ENCODE data around the gene CHAD.

DNA sequence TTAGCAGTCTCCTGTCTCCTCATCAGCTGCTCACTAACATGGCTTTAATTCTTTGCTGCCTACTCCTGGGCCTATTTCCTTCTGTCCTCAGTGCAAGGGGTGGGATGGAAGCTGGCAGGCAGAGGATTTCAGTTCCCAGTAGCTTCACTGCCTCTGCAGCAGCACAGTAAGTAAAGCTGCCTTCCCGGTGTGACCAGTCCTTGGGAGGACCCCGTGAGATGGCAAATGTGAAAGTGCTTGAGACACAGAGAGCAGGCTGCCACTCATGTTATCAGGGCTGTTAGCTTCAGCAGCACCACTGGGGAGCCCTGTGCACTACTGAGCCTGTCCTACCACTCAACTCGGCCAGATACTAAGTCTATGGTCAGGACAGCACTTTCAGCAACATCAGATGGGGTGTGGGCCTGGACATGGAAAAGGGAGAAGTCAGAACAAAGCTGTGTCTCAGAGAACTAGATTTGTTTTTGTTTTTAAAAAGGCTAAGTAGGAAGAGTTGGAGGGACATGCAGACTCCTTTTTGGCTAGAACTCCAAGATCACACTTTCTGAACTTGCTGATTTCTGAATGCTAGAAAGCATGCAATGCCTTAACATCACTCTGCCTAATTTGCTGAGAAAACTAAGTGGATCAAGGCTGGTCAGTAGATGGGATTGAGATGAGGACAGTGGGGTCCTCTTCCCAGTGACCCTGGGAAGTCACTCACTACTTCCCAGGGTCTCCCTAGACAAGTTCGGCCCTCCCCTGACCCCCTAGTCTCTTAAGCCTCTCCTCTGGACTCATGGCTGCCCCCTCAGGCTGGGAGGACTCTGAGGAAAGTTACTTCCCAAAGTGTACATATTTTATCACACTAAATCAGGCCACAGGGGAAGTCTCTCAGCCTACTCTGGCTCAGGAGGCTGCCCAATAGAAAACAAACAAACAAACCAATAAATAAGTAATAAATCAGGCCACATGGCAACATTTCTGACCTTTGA, 41.6 kb downstream of the CHAD start:
- TF ChIP-seq, protein P1, sequence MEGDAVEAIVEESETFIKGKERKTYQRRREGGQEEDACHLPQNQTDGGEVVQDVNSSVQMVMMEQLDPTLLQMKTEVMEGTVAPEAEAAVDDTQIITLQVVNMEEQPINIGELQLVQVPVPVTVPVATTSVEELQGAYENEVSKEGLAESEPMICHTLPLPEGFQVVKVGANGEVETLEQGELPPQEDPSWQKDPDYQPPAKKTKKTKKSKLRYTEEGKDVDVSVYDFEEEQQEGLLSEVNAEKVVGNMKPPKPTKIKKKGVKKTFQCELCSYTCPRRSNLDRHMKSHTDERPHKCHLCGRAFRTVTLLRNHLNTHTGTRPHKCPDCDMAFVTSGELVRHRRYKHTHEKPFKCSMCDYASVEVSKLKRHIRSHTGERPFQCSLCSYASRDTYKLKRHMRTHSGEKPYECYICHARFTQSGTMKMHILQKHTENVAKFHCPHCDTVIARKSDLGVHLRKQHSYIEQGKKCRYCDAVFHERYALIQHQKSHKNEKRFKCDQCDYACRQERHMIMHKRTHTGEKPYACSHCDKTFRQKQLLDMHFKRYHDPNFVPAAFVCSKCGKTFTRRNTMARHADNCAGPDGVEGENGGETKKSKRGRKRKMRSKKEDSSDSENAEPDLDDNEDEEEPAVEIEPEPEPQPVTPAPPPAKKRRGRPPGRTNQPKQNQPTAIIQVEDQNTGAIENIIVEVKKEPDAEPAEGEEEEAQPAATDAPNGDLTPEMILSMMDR (IDR thresholded peaks at IDR 0.05) = no peak
- TF ChIP-seq POLR2A (IDR thresholded peaks at IDR 0.05) = no peak
- TF ChIP-seq EP300 (IDR thresholded peaks at IDR 0.05) = no peak
- TF ChIP-seq POLR2AphosphoS5 (IDR thresholded peaks at IDR 0.05) = no peak

Measured in sigmoid colon (tissue), 4 donors.